HCT116 (cell line): Measurements from ENCODE around the gene MAMLD1. TPM values are rescaled to one million over a fixed set of nuclear protein-coding genes. Genes with fewer than 3 reads are reported as not detected.

Experiments
- ATAC-seq: fragments of 200-7000 bp; cut with Tn5 transposase; 2 replicates; pipeline ENCODE4 v1.9.1; 2020; ENCODE audit warnings: mild to moderate bottlenecking, moderate library complexity
- BruUV-seq: library from RNA; stranded (reverse); fragments of 400-500 nt; replicated peaks from 2 replicates; lab custom pipeline; 2021; lab: Mats Ljungman, UMichigan
- CTCF ChIA-PET: fragments of 300-600 bp; sonication (Branson Sonifier 250); formaldehyde crosslinking; loops from one replicate; lab custom pipeline; 2021; ENCODE audit warnings: antibody characterized with exemption; lab: Charles Lee
- POLR2A ChIA-PET: fragments of 300-600, 350-600 bp; sonication (Branson Sonifier 250); formaldehyde crosslinking; loops from one replicate; lab custom pipeline; 2021; ENCODE audit warnings: antibody characterized with exemption; lab: Charles Lee
- RAD21 ChIA-PET, 2 experiments: fragments of 300-600 bp; sonication (Branson Sonifier 250); formaldehyde crosslinking; loops; one replicate each; lab custom pipeline; 2023; ENCODE audit warnings: low total read pairs in 2 of 2; ENCODE audit not compliant: uncharacterized antibody in 2 of 2, unreplicated experiment in 2 of 2, low non-redundant PET in 1 of 2; lab: Charles Lee
- DNase-seq: peaks from one replicate; pipeline ENCODE4 v3.0.0-alpha.2; 2010; ENCODE audit warnings: low read depth, low spot score
- H2AFZ ChIP-seq: fragments of 200-600 bp; shearing (Covaris generic), sonication (generic); 2 replicates; pipeline ENCODE4 v1.6.1; 2017; ENCODE audit warnings: low read depth, mixed run types, mixed read lengths, antibody characterized with exemption, low read length; ENCODE audit not compliant: poor library complexity, severe bottlenecking
- H3K27ac ChIP-seq: 2 replicates; pipeline ENCODE4 v1.5.1; 2012; ENCODE audit warnings: low read depth, low read length
- H3K27me3 ChIP-seq: fragments of 200-600 bp; sonication (generic); 2 replicates; pipeline ENCODE4 v1.6.1; 2016; ENCODE audit warnings: mixed run types, low read length, mixed read lengths; ENCODE audit not compliant: insufficient read depth
- H3K36me3 ChIP-seq, 2 experiments: fragments of 200-500 bp in 1 of 2; fragments of 200-600 bp in 1 of 2; sonication (Bioruptor generic) in 1 of 2; sonication (generic) in 1 of 2; 2 replicates each; pipeline versions ENCODE4 v1.5.1 to v1.6.1; 2014 to 2016; ENCODE audit warnings: low read length in 2 of 2, inconsistent platforms in 1 of 2, mixed read lengths in 1 of 2, mixed run types in 1 of 2; ENCODE audit not compliant: insufficient read depth in 2 of 2, control insufficient read depth in 1 of 2
- H3K4me1 ChIP-seq, 2 experiments: fragments of 200-600 bp in 1 of 2; sonication (generic) in 1 of 2; 2 replicates each; pipeline versions ENCODE4 v1.5.1 to v1.6.1; 2012 to 2017; ENCODE audit warnings: low read length in 2 of 2, inconsistent platforms in 1 of 2, mild to moderate bottlenecking in 1 of 2, mixed read lengths in 1 of 2, mixed run types in 1 of 2, moderate library complexity in 1 of 2; ENCODE audit not compliant: insufficient read depth in 2 of 2, control insufficient read depth in 1 of 2
- H3K4me2 ChIP-seq: fragments of 200-600 bp; sonication (generic); 2 replicates; pipeline ENCODE4 v1.6.1; 2017; ENCODE audit warnings: mixed run types, low read length, mixed read lengths
- H3K4me3 ChIP-seq, 2 experiments: fragments of 200-600 bp in 1 of 2; sonication (generic) in 1 of 2; replicated peaks in 1 of 2; 2 replicates each; pipeline ENCODE4 v1.5.1; 2011 to 2016; ENCODE audit warnings: low read length in 2 of 2, control low read depth in 1 of 2, low read depth in 1 of 2, mild to moderate bottlenecking in 1 of 2, mixed read lengths in 1 of 2, mixed run types in 1 of 2
- H3K79me2 ChIP-seq: fragments of 200-600 bp; sonication (generic); 2 replicates; pipeline ENCODE4 v1.6.1; 2017; ENCODE audit warnings: mild to moderate bottlenecking, mixed run types, low read length, moderate library complexity, mixed read lengths; ENCODE audit not compliant: insufficient read depth
- H3K9ac ChIP-seq: fragments of 200-600 bp; sonication (generic); 2 replicates; pipeline ENCODE4 v1.6.1; 2016; ENCODE audit warnings: low read length, mixed read lengths
- H3K9me2 ChIP-seq: fragments of 200-600 bp; sonication (generic), shearing (Covaris generic); 2 replicates; pipeline ENCODE4 v1.6.1; 2017; ENCODE audit warnings: mixed run types, mild to moderate bottlenecking, moderate library complexity; ENCODE audit not compliant: insufficient read depth
- H3K9me3 ChIP-seq, 2 experiments: fragments of 200-500 bp in 1 of 2; fragments of 200-600 bp in 1 of 2; sonication (Bioruptor generic) in 1 of 2; sonication (generic) in 1 of 2; 2 replicates each; pipeline ENCODE4 v1.6.1; 2014 to 2017; ENCODE audit warnings: low read length in 2 of 2, mixed read lengths in 2 of 2, inconsistent platforms in 1 of 2, low read depth in 1 of 2, mild to moderate bottlenecking in 1 of 2, mixed run types in 1 of 2, moderate library complexity in 1 of 2; ENCODE audit not compliant: control insufficient read depth in 1 of 2, insufficient read depth in 1 of 2
- H4K20me1 ChIP-seq: fragments of 200-600 bp; sonication (generic), shearing (Covaris generic); 2 replicates; pipeline ENCODE4 v1.6.1; 2017; ENCODE audit warnings: mixed run types, mild to moderate bottlenecking, moderate library complexity; ENCODE audit not compliant: insufficient read depth
- CBX3 ChIP-seq: IDR thresholded peaks from 2 replicates; pipeline ENCODE4 v1.6.1; 2012; ENCODE audit warnings: low read depth
- CEBPB ChIP-seq: IDR thresholded peaks from 2 replicates; pipeline ENCODE4 v1.6.1; 2012; ENCODE audit warnings: low read depth
- EGR1 ChIP-seq: IDR thresholded peaks from 2 replicates; pipeline ENCODE4 v1.6.1; 2012; ENCODE audit warnings: low read depth
- ELF1 ChIP-seq: IDR thresholded peaks from 2 replicates; pipeline ENCODE4 v1.6.1; 2012; ENCODE audit warnings: low read depth, borderline replicate concordance
- EZH2 ChIP-seq: fragments of 200-600 bp; sonication (generic); IDR thresholded peaks from 2 replicates; pipeline ENCODE4 v1.6.1; 2017; ENCODE audit warnings: antibody characterized with exemption, mixed run types
- EZH2phosphoT487 ChIP-seq: fragments of 200-600 bp; IDR thresholded peaks from 2 replicates; pipeline ENCODE4 v1.6.1; 2018; ENCODE audit warnings: antibody characterized with exemption, borderline replicate concordance
- RAD21 ChIP-seq: IDR thresholded peaks from 2 replicates; pipeline ENCODE4 v1.6.1; 2012; ENCODE audit warnings: low read depth, mild to moderate bottlenecking
- SIN3A ChIP-seq: IDR thresholded peaks from 2 replicates; pipeline ENCODE4 v1.6.1; 2012; ENCODE audit warnings: low read depth
- SP1 ChIP-seq: IDR thresholded peaks from 2 replicates; pipeline ENCODE4 v1.6.1; 2012; ENCODE audit warnings: low read depth
- SRF ChIP-seq: IDR thresholded peaks from 2 replicates; pipeline ENCODE4 v1.6.1; 2012; ENCODE audit warnings: low read depth
- YY1 ChIP-seq: IDR thresholded peaks from 2 replicates; pipeline ENCODE4 v1.6.1; 2011; ENCODE audit warnings: low read length, low read depth, moderate library complexity, mild to moderate bottlenecking; ENCODE audit not compliant: insufficient replicate concordance; ENCODE audit errors: extremely low read depth
- ZBTB33 ChIP-seq: IDR thresholded peaks from 2 replicates; pipeline ENCODE4 v1.6.1; 2011; ENCODE audit warnings: mild to moderate bottlenecking, low read length, moderate library complexity; ENCODE audit not compliant: insufficient replicate concordance; ENCODE audit errors: extremely low read depth
- ZFX ChIP-seq: fragments of 450-650 bp; IDR thresholded peaks from 2 replicates; pipeline ENCODE4 v1.6.1; 2017
- ZNF274 ChIP-seq: fragments of 200-500 bp; sonication (Bioruptor generic); IDR thresholded peaks from 2 replicates; pipeline ENCODE4 v1.6.1; 2014; ENCODE audit warnings: mild to moderate bottlenecking, low read depth, low read length, inconsistent platforms
- intact Hi-C: fragments of 100-400 bp; cut with micrococcal nuclease; formaldehyde crosslinking; loops from 2 replicates; pipeline ENCODE4 v1.10.0; 2022
- total RNA-seq: library from RNA; stranded (reverse); gene quantifications from one replicate; pipeline ENCODE4 v1.2.1, GENCODE V29; 2021; ENCODE audit not compliant: unreplicated experiment
- TF ChIP-seq, protein P1 (sequence below), 3 experiments: fragments of 200-600 bp in 1 of 3; sonication (generic) in 1 of 3; IDR thresholded peaks in 2 of 3; conservative IDR thresholded peaks in 1 of 3; 2 replicates each; pipeline ENCODE4 v1.5.1; 2012 to 2017; ENCODE audit warnings: low read depth in 2 of 3, low read length in 2 of 3, antibody characterized with exemption in 1 of 3, borderline replicate concordance in 1 of 3, control low read depth in 1 of 3, mild to moderate bottlenecking in 1 of 3, mixed read lengths in 1 of 3, mixed run types in 1 of 3, moderate library complexity in 1 of 3; ENCODE audit not compliant: insufficient read depth in 1 of 3
- TF ChIP-seq, protein P2 (sequence below): IDR thresholded peaks from 2 replicates; pipeline ENCODE4 v1.6.1; 2012; ENCODE audit warnings: low read depth
- TF ChIP-seq, protein P3 (sequence below): IDR thresholded peaks from 2 replicates; pipeline ENCODE4 v1.6.1; 2012

Gene MAMLD1
- total RNA-seq, 1 experiment from 2014 or later: 3.6 TPM

- no peak for ATAC-seq
- H3K4me3 ChIP-seq: no peak overlapping the region
Observed at GRCh38 chrX:150504397-150505182, 141.5 kb downstream of the MAMLD1 start.

More at GRCh38 chrX:150504397-150505182, 141.5 kb downstream of the MAMLD1 start:
- RAD21 ChIA-PET: no interaction called here
- CTCF ChIA-PET: no interaction called here
- Histone ChIP-seq H3K79me2 (no peaks in the 10 kb centered on the region), H3K27me3 (no peaks in the 10 kb centered on the region), H3K4me2 (0 out of 2 replicates have a peak overlapping the region, but pooled peaks have one; percentile 50), H3K9me3 (no peaks in the 10 kb centered on the region), H2AFZ (no peak overlapping the region), H3K27ac (no peak overlapping the region), H3K9me2 (no peaks in the 10 kb centered on the region), H3K9ac (no peak overlapping the region), H3K4me1 (peaks cover 9 to 21% of the 10 kb centered on the region in 2 experiments), H3K36me3 (no peaks in the 10 kb centered on the region), H4K20me1 (no peaks in the 10 kb centered on the region)
- TF ChIP-seq SP1 (no peak), CEBPB (no peak), EGR1 (no peak), YY1 (no peak), RAD21 (no peak), ELF1 (no peak), ZNF274 (no peak), CBX3 (no peak), SIN3A (no peak), SRF (no peak), EZH2phosphoT487 (no peak), EZH2 (no peak), ZBTB33 (no peak), ZFX (no peak)
- TF ChIP-seq, protein P1, sequence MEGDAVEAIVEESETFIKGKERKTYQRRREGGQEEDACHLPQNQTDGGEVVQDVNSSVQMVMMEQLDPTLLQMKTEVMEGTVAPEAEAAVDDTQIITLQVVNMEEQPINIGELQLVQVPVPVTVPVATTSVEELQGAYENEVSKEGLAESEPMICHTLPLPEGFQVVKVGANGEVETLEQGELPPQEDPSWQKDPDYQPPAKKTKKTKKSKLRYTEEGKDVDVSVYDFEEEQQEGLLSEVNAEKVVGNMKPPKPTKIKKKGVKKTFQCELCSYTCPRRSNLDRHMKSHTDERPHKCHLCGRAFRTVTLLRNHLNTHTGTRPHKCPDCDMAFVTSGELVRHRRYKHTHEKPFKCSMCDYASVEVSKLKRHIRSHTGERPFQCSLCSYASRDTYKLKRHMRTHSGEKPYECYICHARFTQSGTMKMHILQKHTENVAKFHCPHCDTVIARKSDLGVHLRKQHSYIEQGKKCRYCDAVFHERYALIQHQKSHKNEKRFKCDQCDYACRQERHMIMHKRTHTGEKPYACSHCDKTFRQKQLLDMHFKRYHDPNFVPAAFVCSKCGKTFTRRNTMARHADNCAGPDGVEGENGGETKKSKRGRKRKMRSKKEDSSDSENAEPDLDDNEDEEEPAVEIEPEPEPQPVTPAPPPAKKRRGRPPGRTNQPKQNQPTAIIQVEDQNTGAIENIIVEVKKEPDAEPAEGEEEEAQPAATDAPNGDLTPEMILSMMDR (IDR thresholded peaks at IDR 0.05 in 2 of 3, conservative IDR thresholded peaks at IDR 0.05 in 1 of 3; ENCODE audit: borderline replicate concordance in 1 of 3, insufficient read depth in 1 of 3, low read depth in 2 of 3, low read length in 2 of 3): no peak
- TF ChIP-seq, protein P2, sequence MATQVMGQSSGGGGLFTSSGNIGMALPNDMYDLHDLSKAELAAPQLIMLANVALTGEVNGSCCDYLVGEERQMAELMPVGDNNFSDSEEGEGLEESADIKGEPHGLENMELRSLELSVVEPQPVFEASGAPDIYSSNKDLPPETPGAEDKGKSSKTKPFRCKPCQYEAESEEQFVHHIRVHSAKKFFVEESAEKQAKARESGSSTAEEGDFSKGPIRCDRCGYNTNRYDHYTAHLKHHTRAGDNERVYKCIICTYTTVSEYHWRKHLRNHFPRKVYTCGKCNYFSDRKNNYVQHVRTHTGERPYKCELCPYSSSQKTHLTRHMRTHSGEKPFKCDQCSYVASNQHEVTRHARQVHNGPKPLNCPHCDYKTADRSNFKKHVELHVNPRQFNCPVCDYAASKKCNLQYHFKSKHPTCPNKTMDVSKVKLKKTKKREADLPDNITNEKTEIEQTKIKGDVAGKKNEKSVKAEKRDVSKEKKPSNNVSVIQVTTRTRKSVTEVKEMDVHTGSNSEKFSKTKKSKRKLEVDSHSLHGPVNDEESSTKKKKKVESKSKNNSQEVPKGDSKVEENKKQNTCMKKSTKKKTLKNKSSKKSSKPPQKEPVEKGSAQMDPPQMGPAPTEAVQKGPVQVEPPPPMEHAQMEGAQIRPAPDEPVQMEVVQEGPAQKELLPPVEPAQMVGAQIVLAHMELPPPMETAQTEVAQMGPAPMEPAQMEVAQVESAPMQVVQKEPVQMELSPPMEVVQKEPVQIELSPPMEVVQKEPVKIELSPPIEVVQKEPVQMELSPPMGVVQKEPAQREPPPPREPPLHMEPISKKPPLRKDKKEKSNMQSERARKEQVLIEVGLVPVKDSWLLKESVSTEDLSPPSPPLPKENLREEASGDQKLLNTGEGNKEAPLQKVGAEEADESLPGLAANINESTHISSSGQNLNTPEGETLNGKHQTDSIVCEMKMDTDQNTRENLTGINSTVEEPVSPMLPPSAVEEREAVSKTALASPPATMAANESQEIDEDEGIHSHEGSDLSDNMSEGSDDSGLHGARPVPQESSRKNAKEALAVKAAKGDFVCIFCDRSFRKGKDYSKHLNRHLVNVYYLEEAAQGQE: no peak
- TF ChIP-seq, protein P3, sequence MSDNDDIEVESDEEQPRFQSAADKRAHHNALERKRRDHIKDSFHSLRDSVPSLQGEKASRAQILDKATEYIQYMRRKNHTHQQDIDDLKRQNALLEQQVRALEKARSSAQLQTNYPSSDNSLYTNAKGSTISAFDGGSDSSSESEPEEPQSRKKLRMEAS: no peak
- DNase-seq: no peak
- BruUV-seq: no TSS peak
- POLR2A ChIA-PET: no interaction called here
- intact Hi-C loops: no loop called here
